WTC11 (cell line): Measurements from ENCODE around the gene SLC38A1. TPM values are rescaled to one million over a fixed set of nuclear protein-coding genes. Genes with fewer than 3 reads are reported as not detected.

ENCODE experiments used
- ATAC-seq: fragments of 200-7000 bp; cut with Tn5 transposase; 2 replicates; pipeline ENCODE4 v1.10.0; 2021; ENCODE audit warnings: mild to moderate bottlenecking, moderate library complexity
- CTCF ChIA-PET: fragments of 300-600 bp; sonication (Branson Sonifier 250); formaldehyde crosslinking; loops from one replicate; lab custom pipeline; 2021; ENCODE audit warnings: antibody characterized with exemption; lab: Charles Lee
- POLR2A ChIA-PET: fragments of 350-600 bp; sonication (Branson Sonifier 250); formaldehyde crosslinking; loops from one replicate; lab custom pipeline; 2021; ENCODE audit warnings: antibody characterized with exemption; lab: Charles Lee
- DNase-seq: peaks from one replicate; pipeline ENCODE4 v3.0.0; 2021; ENCODE audit warnings: low spot score
- H3K27ac Mint-ChIP-seq: 2 replicates; pipeline ENCODE4 v1.8.0; 2021; ENCODE audit warnings: mixed read lengths
- H3K27me3 Mint-ChIP-seq: 2 replicates; pipeline ENCODE4 v1.8.0; 2021; ENCODE audit warnings: low read depth, mild to moderate bottlenecking, moderate library complexity, mixed read lengths
- H3K36me3 Mint-ChIP-seq: 2 replicates; pipeline ENCODE4 v1.8.0; 2021; ENCODE audit warnings: mixed read lengths
- H3K4me1 Mint-ChIP-seq: 2 replicates; pipeline ENCODE4 v1.8.0; 2022; ENCODE audit warnings: mixed read lengths
- H3K4me3 Mint-ChIP-seq: 2 replicates; pipeline ENCODE4 v1.8.0; 2021; ENCODE audit warnings: mild to moderate bottlenecking, moderate library complexity, mixed read lengths
- H3K9me3 Mint-ChIP-seq: 2 replicates; pipeline ENCODE4 v1.8.0; 2021; ENCODE audit warnings: mixed read lengths
- AFF4 ChIP-seq: sonication (generic); formaldehyde crosslinking; IDR thresholded peaks from 2 replicates; pipeline ENCODE4 v1.8.1; 2023; ENCODE audit warnings: mild to moderate bottlenecking, missing genetic modification reagents, borderline replicate concordance
- ATF1 ChIP-seq: sonication (generic); formaldehyde crosslinking; IDR thresholded peaks from 2 replicates; pipeline ENCODE4 v1.8.1; 2023; ENCODE audit warnings: mild to moderate bottlenecking, moderate library complexity, missing genetic modification reagents
- CBFB ChIP-seq: sonication (generic); formaldehyde crosslinking; IDR thresholded peaks from 2 replicates; pipeline ENCODE4 v1.8.1; 2022; ENCODE audit warnings: mild to moderate bottlenecking, low read depth, missing genetic modification reagents
- CREB1 ChIP-seq: sonication (generic); formaldehyde crosslinking; IDR thresholded peaks from 2 replicates; pipeline ENCODE4 v1.8.0; 2023; ENCODE audit warnings: mild to moderate bottlenecking, missing genetic modification reagents
- EMX1 ChIP-seq: fragments of 250-450 bp; sonication (Bioruptor Pico); IDR thresholded peaks from 2 replicates; pipeline ENCODE4 v1.8.0; 2021; ENCODE audit warnings: mild to moderate bottlenecking
- ESRRA ChIP-seq: sonication (generic); formaldehyde crosslinking; IDR thresholded peaks from 2 replicates; pipeline ENCODE4 v1.8.1; 2022; ENCODE audit warnings: mild to moderate bottlenecking, missing genetic modification reagents, borderline replicate concordance
- FOXK1 ChIP-seq: sonication (generic); formaldehyde crosslinking; IDR thresholded peaks from 2 replicates; pipeline ENCODE4 v1.8.0; 2022; ENCODE audit warnings: mild to moderate bottlenecking, moderate library complexity, missing genetic modification reagents
- GRHL2 ChIP-seq: fragments of 250-450 bp; sonication (Bioruptor Pico); IDR thresholded peaks from 2 replicates; pipeline ENCODE4 v1.8.0; 2022; ENCODE audit warnings: mild to moderate bottlenecking, moderate library complexity; ENCODE audit not compliant: insufficient replicate concordance, severe bottlenecking
- KAT7 ChIP-seq: sonication (generic); formaldehyde crosslinking; IDR thresholded peaks from 2 replicates; pipeline ENCODE4 v1.8.1; 2023; ENCODE audit warnings: missing genetic modification reagents, mild to moderate bottlenecking, borderline replicate concordance
- MAX ChIP-seq: sonication (generic); formaldehyde crosslinking; IDR thresholded peaks from 2 replicates; pipeline ENCODE4 v1.8.0; 2022; ENCODE audit warnings: mild to moderate bottlenecking, missing genetic modification reagents
- NFYB ChIP-seq: sonication (generic); formaldehyde crosslinking; conservative IDR thresholded peaks from 2 replicates; pipeline ENCODE4 v1.8.0; 2022; ENCODE audit warnings: low read depth, missing genetic modification reagents
- RELA ChIP-seq: sonication (generic); formaldehyde crosslinking; IDR thresholded peaks from 2 replicates; pipeline ENCODE4 v1.8.1; 2022; ENCODE audit warnings: missing genetic modification reagents, mild to moderate bottlenecking, borderline replicate concordance
- RORB ChIP-seq: fragments of 250-450 bp; sonication (Bioruptor Pico); IDR thresholded peaks from 2 replicates; pipeline ENCODE4 v1.9.0; 2021; ENCODE audit warnings: mild to moderate bottlenecking
- SMAD4 ChIP-seq: sonication (generic); formaldehyde crosslinking; IDR thresholded peaks from 2 replicates; pipeline ENCODE4 v1.8.0; 2022; ENCODE audit warnings: mild to moderate bottlenecking, missing genetic modification reagents
- SP1 ChIP-seq: sonication (generic); formaldehyde crosslinking; conservative IDR thresholded peaks from 2 replicates; pipeline ENCODE4 v1.8.1; 2022; ENCODE audit warnings: missing genetic modification reagents
- TEAD4 ChIP-seq: sonication (generic); formaldehyde crosslinking; IDR thresholded peaks from 2 replicates; pipeline ENCODE4 v1.8.0; 2022; ENCODE audit warnings: mild to moderate bottlenecking, missing genetic modification reagents
- TP53 ChIP-seq: sonication (generic); formaldehyde crosslinking; IDR thresholded peaks from 2 replicates; pipeline ENCODE4 v1.8.1; 2023; ENCODE audit warnings: mild to moderate bottlenecking, missing genetic modification reagents
- USF1 ChIP-seq: sonication (generic); formaldehyde crosslinking; IDR thresholded peaks from 2 replicates; pipeline ENCODE4 v1.8.0; 2022; ENCODE audit warnings: mild to moderate bottlenecking, missing genetic modification reagents
- ZNF219 ChIP-seq: sonication (generic); formaldehyde crosslinking; IDR thresholded peaks from 2 replicates; pipeline ENCODE4 v1.8.0; 2023; ENCODE audit warnings: missing genetic modification reagents, mild to moderate bottlenecking, borderline replicate concordance
- ZNF317 ChIP-seq: sonication (generic); formaldehyde crosslinking; IDR thresholded peaks from 2 replicates; pipeline ENCODE4 v1.8.1; 2023; ENCODE audit warnings: low read depth, mild to moderate bottlenecking, moderate library complexity, missing genetic modification reagents, borderline replicate concordance
- total RNA-seq: library from RNA; stranded (reverse); gene quantifications from 3 replicates; pipeline ENCODE4 v1.2.3, GENCODE V29; 2021
- TF ChIP-seq, protein P1 (sequence below): sonication (generic); formaldehyde crosslinking; IDR thresholded peaks from 2 replicates; pipeline ENCODE4 v1.8.0; 2023; ENCODE audit warnings: missing genetic modification reagents
- TF ChIP-seq, protein P2 (sequence below): sonication (generic); formaldehyde crosslinking; IDR thresholded peaks from 2 replicates; pipeline ENCODE4 v1.8.1; 2022; ENCODE audit warnings: mild to moderate bottlenecking, moderate library complexity, missing genetic modification reagents
- TF ChIP-seq, protein P3 (sequence below): fragments of 250-450 bp; sonication (Bioruptor Pico); IDR thresholded peaks from 2 replicates; pipeline ENCODE4 v1.8.0; 2021; ENCODE audit warnings: mild to moderate bottlenecking

The SLC38A1 gene
- total RNA-seq, 1 experiment from 2014 or later = 179 TPM

- TF ChIP-seq AFF4 (no peak), ESRRA (CRISPR knock-in tag) (no peak), CREB1 (no peak), TP53 (CRISPR knock-in tag) (no peak)
- TF ChIP-seq, protein P1, sequence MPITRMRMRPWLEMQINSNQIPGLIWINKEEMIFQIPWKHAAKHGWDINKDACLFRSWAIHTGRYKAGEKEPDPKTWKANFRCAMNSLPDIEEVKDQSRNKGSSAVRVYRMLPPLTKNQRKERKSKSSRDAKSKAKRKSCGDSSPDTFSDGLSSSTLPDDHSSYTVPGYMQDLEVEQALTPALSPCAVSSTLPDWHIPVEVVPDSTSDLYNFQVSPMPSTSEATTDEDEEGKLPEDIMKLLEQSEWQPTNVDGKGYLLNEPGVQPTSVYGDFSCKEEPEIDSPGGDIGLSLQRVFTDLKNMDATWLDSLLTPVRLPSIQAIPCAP (CRISPR knock-in tag) = no peak
Observed at GRCh38 chr12:46210873-46211439, 57.9 kb downstream of the SLC38A1 start (continued).

DNA sequence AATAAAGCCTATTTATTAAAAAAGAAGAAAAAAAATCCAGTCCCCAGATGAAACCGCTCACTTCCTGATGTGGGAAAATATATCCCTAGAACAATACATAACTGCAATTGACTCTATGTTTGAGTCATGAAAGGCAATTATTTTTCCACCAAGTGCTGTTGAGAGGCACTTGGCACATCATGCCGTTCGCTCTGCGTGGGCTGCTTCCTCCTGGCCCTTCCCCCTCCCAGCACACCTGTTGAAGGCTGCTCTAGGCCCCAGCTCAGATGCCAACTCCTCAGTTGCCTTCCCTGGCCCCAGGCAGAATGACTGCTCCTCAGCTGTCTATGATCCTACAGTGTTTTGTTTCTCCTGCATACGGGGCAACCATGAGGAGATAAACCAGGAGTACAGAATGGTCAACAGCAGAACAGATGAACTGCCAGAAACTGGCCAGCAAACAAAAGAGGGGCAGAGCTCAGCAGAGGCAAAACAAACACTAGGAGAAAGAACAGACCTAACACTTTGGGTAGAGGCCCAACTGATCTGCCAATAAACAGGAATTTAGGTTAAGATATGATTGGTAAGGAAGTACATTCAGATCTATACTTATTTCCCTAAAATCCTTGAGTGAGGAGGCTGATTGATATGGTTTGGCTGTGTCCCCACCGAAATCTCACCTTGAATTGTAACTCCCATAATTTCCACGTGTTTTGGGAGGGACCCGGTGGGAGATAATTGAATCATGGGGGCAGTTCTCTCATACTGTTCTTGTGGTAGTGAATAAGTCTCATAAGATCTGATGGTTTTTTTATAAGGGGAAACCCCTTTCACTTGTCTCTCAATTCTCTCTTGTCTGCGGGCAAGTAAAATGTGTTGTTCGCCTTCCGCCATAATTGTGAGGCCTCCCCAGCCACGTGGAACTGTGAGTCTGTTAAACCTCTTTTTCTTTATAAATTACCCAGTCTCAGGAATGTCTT lies 58.6 kb downstream of the SLC38A1 start:
- Mint-ChIP-seq H3K27ac (peak overlapping the region; percentile 73), H3K27me3 (no peaks in the 10 kb centered on the region), H3K4me1 (peaks cover 22% of the 10 kb centered on the region)
- POLR2A ChIA-PET = no interaction called here
- no peak for DNase-seq
- TF ChIP-seq FOXK1 (CRISPR knock-in tag) (no peak), KAT7 (CRISPR knock-in tag) (no peak), NFYB (CRISPR knock-in tag) (no peak), ZNF219 (CRISPR knock-in tag) (no peak), ATF1 (CRISPR knock-in tag) (no peak), ZNF317 (CRISPR knock-in tag) (no peak), SMAD4 (no peak), RELA (CRISPR knock-in tag) (no peak), RORB (CRISPR knock-in tag) (no peak), CBFB (CRISPR knock-in tag) (no peak), MAX (no peak), EMX1 (no peak), ESRRA (CRISPR knock-in tag) (no peak), SP1 (CRISPR knock-in tag) (no peak), GRHL2 (CRISPR knock-in tag) (no peak), USF1 (no peak), AFF4 (no peak), TEAD4 (CRISPR knock-in tag) (no peak)
- TF ChIP-seq, protein P2, sequence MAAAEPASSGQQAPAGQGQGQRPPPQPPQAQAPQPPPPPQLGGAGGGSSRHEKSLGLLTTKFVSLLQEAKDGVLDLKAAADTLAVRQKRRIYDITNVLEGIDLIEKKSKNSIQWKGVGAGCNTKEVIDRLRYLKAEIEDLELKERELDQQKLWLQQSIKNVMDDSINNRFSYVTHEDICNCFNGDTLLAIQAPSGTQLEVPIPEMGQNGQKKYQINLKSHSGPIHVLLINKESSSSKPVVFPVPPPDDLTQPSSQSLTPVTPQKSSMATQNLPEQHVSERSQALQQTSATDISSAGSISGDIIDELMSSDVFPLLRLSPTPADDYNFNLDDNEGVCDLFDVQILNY (CRISPR knock-in tag) = no peak
- TF ChIP-seq, protein P3, sequence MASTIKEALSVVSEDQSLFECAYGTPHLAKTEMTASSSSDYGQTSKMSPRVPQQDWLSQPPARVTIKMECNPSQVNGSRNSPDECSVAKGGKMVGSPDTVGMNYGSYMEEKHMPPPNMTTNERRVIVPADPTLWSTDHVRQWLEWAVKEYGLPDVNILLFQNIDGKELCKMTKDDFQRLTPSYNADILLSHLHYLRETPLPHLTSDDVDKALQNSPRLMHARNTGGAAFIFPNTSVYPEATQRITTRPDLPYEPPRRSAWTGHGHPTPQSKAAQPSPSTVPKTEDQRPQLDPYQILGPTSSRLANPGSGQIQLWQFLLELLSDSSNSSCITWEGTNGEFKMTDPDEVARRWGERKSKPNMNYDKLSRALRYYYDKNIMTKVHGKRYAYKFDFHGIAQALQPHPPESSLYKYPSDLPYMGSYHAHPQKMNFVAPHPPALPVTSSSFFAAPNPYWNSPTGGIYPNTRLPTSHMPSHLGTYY (CRISPR knock-in tag) = no peak
- TF ChIP-seq, all 79 proteins: peak for 0
- ATAC-seq = peak; percentile 85
- H3K36me3 Mint-ChIP-seq = peaks cover 63% of the 10 kb centered on the region
- no peaks in the 10 kb centered on the region for H3K9me3 Mint-ChIP-seq
- H3K4me3 Mint-ChIP-seq = no peak overlapping the region
- CTCF ChIA-PET = no interaction called here
